ENCODE measurements around the gene TMEM170A. TPM values are rescaled to one million over a fixed set of nuclear protein-coding genes. Genes with fewer than 3 reads are reported as not detected.
A peak's percentile ranks its signal among the peaks of the same experiment; 100 is the strongest.

TMEM170A gene
- total RNA-seq, 1 experiment from 2014 or later, result 45.6 TPM

DNA sequence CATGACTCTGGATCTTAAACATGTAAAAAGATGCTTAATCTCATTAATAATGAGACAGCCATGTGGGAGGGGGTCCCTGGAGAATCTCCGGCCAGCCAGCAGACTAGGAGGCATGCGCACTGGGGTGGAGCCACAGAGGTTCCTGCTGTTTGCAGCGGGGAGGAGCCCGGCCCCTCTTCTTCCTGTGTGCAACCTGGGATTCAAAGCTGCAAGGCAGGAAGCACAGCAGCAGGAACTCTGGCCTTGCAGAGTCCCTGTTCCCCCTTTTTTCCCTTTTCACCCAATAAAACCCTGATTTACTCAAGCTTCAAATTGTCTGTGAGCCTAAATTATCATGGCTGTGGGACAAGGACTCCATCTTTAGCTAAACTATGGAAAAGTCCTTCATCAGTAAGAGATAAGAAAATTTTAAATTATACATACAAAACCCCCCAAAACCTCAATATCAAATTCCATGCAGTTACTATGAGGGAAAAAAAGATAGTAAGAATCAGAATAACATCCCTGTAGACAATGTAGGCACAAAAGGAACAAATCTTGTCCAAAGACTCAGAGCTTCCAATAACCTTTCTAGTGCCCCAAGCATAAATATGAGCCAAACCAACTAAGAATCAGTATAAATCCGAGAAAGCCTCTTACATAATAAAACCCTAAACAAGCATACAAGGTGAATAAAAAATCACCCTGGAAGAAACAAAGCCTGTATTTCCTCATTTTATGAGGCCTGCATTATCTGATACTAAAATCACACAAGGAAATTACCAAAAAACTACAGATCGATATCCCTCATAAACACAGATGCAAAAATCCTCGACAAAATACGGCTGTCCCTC lies 43.3 kb downstream of the TMEM170A start:
- CTCF ChIA-PET, result interaction anchor here (0.7 to 1.4 kb wide), 3 partner anchors 45 to 222 kb away, joined by 3 to 10 read pairs (median 3); no protein-coding TSS in a partner anchor
- Mint-ChIP-seq H3K27me3 (ENCODE audit: low read depth) (no peaks in the 10 kb centered on the region), H3K4me1 (peaks cover 56% of the 10 kb centered on the region), H3K9me3 (no peaks in the 10 kb centered on the region), H3K4me3 (peak overlapping the region; percentile 55), H3K27ac (peak overlapping the region; percentile 95), H3K36me3 (no peaks in the 10 kb centered on the region)
- POLR2A ChIA-PET, result interaction anchor here (0.5 to 0.7 kb wide), 2 partner anchors 97 to 201 kb away, joined by 3 read pairs; no protein-coding TSS in a partner anchor
- ATAC-seq, result peak; percentile 99
- TF ChIP-seq FOXK1 (CRISPR knock-in tag; IDR thresholded peaks at IDR 0.05), result no peak
- TF ChIP-seq ELF4 (CRISPR knock-in tag; IDR thresholded peaks at IDR 0.05; ENCODE audit: low read depth), result no peak
- TF ChIP-seq, protein P1, sequence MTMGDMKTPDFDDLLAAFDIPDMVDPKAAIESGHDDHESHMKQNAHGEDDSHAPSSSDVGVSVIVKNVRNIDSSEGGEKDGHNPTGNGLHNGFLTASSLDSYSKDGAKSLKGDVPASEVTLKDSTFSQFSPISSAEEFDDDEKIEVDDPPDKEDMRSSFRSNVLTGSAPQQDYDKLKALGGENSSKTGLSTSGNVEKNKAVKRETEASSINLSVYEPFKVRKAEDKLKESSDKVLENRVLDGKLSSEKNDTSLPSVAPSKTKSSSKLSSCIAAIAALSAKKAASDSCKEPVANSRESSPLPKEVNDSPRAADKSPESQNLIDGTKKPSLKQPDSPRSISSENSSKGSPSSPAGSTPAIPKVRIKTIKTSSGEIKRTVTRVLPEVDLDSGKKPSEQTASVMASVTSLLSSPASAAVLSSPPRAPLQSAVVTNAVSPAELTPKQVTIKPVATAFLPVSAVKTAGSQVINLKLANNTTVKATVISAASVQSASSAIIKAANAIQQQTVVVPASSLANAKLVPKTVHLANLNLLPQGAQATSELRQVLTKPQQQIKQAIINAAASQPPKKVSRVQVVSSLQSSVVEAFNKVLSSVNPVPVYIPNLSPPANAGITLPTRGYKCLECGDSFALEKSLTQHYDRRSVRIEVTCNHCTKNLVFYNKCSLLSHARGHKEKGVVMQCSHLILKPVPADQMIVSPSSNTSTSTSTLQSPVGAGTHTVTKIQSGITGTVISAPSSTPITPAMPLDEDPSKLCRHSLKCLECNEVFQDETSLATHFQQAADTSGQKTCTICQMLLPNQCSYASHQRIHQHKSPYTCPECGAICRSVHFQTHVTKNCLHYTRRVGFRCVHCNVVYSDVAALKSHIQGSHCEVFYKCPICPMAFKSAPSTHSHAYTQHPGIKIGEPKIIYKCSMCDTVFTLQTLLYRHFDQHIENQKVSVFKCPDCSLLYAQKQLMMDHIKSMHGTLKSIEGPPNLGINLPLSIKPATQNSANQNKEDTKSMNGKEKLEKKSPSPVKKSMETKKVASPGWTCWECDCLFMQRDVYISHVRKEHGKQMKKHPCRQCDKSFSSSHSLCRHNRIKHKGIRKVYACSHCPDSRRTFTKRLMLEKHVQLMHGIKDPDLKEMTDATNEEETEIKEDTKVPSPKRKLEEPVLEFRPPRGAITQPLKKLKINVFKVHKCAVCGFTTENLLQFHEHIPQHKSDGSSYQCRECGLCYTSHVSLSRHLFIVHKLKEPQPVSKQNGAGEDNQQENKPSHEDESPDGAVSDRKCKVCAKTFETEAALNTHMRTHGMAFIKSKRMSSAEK (CRISPR knock-in tag; IDR thresholded peaks at IDR 0.05; ENCODE audit: borderline replicate concordance), result no peak
- no peak for TF ChIP-seq GTF2I (CRISPR knock-in tag; conservative IDR thresholded peaks at IDR 0.05)
- no peak for TF ChIP-seq CREM (CRISPR knock-in tag; IDR thresholded peaks at IDR 0.05)
- TF ChIP-seq, protein P2, sequence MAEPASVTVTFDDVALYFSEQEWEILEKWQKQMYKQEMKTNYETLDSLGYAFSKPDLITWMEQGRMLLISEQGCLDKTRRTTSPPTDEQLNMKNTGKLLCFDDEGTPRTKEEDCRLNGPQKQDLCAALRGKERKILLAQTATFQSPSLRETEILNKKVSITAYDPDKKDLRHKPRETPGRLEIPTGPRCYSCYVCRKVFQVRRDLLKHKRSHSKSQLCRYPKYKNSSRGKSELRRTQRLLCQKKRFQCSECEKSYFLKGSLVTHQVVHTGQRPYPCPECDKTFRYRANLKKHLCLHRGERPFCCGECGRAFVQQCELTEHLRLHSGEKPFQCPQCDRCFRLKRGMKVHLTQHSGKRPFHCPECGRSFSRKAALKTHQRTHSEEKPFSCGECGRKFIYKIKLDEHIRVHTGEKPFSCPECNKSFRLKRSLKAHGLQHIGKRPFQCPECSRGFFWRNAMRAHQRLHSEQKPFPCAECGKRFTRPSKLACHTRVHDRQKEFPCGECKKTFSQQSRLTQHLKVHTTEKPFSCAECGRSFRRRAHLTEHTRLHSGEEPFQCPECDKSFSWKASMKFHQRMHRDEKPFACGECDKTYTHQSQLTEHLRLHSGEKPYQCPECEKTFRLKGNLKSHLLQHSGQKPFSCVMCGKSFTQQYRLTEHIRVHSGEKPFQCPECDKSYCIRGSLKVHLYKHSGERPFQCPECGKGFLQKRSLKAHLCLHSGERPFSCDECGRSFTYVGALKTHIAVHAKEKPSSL (CRISPR knock-in tag; conservative IDR thresholded peaks at IDR 0.05), result no peak
- DNase-seq (ENCODE audit: low spot score), result peak; percentile 86

DNA sequence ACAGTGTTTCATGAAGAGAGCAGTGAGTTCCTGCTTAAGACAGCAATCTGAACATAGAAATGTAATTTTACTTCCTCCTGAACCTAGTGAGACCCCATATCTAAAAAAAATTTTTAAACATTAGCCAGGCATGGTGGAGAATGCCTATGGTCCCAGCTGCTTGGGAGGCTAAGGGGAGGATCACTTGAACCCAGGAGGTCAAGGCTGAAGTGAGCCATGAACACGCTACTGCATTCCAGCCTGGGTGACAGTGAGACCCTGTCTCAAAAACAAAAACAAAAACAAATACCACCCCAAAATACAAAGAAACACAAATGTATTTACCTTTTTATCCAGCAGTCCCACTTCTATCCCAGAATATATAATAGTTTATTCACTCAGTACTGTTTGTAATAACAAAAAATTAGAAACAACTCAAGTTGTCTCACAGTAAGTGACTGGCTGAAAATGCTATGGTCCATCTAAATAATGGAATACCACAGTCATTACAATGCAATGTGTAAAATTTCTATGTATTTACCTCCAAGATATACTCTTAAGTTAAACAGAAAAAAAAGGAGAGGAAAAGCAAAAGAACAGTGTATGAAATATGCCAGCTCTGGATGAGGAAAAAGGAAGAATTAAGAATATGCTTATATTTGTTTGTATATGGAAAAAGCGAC lies 47.5 kb downstream of the TMEM170A start:
- DNase-seq (ENCODE audit: low spot score) (no peak), ATAC-seq (no peak)
- Mint-ChIP-seq H3K27me3 (ENCODE audit: low read depth) (no peaks in the 10 kb centered on the region), H3K9me3 (no peaks in the 10 kb centered on the region), H3K4me3 (no peak overlapping the region), H3K36me3 (peaks cover 14% of the 10 kb centered on the region), H3K4me1 (peaks cover 55% of the 10 kb centered on the region), H3K27ac (peak overlapping the region; percentile 55)
- ChIA-PET CTCF (no interaction called here), POLR2A (interaction anchor here (0.5 kb wide), 1 partner anchor 575 kb away, joined by 3 read pairs; no protein-coding TSS in a partner anchor)
- no peak for TF ChIP-seq FOXP1 (CRISPR knock-in tag; IDR thresholded peaks at IDR 0.05; ENCODE audit: borderline replicate concordance)
- no peak for TF ChIP-seq OVOL2 (CRISPR knock-in tag; IDR thresholded peaks at IDR 0.05; ENCODE audit: borderline replicate concordance)
- no peak for TF ChIP-seq TEAD4 (CRISPR knock-in tag; IDR thresholded peaks at IDR 0.05)
- TF ChIP-seq ZNF396 (CRISPR knock-in tag; IDR thresholded peaks at IDR 0.05; ENCODE audit: borderline replicate concordance), result no peak
- TF ChIP-seq, protein P3, sequence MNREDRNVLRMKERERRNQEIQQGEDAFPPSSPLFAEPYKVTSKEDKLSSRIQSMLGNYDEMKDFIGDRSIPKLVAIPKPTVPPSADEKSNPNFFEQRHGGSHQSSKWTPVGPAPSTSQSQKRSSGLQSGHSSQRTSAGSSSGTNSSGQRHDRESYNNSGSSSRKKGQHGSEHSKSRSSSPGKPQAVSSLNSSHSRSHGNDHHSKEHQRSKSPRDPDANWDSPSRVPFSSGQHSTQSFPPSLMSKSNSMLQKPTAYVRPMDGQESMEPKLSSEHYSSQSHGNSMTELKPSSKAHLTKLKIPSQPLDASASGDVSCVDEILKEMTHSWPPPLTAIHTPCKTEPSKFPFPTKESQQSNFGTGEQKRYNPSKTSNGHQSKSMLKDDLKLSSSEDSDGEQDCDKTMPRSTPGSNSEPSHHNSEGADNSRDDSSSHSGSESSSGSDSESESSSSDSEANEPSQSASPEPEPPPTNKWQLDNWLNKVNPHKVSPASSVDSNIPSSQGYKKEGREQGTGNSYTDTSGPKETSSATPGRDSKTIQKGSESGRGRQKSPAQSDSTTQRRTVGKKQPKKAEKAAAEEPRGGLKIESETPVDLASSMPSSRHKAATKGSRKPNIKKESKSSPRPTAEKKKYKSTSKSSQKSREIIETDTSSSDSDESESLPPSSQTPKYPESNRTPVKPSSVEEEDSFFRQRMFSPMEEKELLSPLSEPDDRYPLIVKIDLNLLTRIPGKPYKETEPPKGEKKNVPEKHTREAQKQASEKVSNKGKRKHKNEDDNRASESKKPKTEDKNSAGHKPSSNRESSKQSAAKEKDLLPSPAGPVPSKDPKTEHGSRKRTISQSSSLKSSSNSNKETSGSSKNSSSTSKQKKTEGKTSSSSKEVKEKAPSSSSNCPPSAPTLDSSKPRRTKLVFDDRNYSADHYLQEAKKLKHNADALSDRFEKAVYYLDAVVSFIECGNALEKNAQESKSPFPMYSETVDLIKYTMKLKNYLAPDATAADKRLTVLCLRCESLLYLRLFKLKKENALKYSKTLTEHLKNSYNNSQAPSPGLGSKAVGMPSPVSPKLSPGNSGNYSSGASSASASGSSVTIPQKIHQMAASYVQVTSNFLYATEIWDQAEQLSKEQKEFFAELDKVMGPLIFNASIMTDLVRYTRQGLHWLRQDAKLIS (CRISPR knock-in tag; IDR thresholded peaks at IDR 0.05; ENCODE audit: borderline replicate concordance), result no peak
- no peak for TF ChIP-seq ETV6 (CRISPR knock-in tag; IDR thresholded peaks at IDR 0.05)
- TF ChIP-seq JAZF1 (CRISPR knock-in tag; IDR thresholded peaks at IDR 0.05), result no peak
- TF ChIP-seq, protein P4, sequence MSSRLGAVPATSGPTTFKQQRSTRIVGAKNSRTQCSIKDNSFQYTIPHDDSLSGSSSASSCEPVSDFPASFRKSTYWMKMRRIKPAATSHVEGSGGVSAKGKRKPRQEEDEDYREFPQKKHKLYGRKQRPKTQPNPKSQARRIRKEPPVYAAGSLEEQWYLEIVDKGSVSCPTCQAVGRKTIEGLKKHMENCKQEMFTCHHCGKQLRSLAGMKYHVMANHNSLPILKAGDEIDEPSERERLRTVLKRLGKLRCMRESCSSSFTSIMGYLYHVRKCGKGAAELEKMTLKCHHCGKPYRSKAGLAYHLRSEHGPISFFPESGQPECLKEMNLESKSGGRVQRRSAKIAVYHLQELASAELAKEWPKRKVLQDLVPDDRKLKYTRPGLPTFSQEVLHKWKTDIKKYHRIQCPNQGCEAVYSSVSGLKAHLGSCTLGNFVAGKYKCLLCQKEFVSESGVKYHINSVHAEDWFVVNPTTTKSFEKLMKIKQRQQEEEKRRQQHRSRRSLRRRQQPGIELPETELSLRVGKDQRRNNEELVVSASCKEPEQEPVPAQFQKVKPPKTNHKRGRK (CRISPR knock-in tag; IDR thresholded peaks at IDR 0.05; ENCODE audit: borderline replicate concordance), result no peak
- no peak for TF ChIP-seq NR3C1 (CRISPR knock-in tag; conservative IDR thresholded peaks at IDR 0.05; ENCODE audit: low read depth)
- TF ChIP-seq, protein P5, sequence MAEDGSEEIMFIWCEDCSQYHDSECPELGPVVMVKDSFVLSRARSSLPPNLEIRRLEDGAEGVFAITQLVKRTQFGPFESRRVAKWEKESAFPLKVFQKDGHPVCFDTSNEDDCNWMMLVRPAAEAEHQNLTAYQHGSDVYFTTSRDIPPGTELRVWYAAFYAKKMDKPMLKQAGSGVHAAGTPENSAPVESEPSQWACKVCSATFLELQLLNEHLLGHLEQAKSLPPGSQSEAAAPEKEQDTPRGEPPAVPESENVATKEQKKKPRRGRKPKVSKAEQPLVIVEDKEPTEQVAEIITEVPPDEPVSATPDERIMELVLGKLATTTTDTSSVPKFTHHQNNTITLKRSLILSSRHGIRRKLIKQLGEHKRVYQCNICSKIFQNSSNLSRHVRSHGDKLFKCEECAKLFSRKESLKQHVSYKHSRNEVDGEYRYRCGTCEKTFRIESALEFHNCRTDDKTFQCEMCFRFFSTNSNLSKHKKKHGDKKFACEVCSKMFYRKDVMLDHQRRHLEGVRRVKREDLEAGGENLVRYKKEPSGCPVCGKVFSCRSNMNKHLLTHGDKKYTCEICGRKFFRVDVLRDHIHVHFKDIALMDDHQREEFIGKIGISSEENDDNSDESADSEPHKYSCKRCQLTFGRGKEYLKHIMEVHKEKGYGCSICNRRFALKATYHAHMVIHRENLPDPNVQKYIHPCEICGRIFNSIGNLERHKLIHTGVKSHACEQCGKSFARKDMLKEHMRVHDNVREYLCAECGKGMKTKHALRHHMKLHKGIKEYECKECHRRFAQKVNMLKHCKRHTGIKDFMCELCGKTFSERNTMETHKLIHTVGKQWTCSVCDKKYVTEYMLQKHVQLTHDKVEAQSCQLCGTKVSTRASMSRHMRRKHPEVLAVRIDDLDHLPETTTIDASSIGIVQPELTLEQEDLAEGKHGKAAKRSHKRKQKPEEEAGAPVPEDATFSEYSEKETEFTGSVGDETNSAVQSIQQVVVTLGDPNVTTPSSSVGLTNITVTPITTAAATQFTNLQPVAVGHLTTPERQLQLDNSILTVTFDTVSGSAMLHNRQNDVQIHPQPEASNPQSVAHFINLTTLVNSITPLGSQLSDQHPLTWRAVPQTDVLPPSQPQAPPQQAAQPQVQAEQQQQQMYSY (CRISPR knock-in tag; IDR thresholded peaks at IDR 0.05), result no peak
- no peak for TF ChIP-seq NFE2L1 (CRISPR knock-in tag; IDR thresholded peaks at IDR 0.05)

Measured in WTC11 (cell line).